HEK293 (cell line): ENCODE results near the gene KRTAP20-2.

Experiments
- CTCF ChIA-PET: fragments of 350-600 bp; formaldehyde crosslinking; extraction: SDS; loops from one replicate; lab custom pipeline; 2021; ENCODE audit warnings: antibody characterized with exemption; lab: Yijun Ruan, JAX
- POLR2A ChIA-PET: fragments of 300-600 bp; formaldehyde crosslinking; extraction: SDS; loops from one replicate; lab custom pipeline; 2020; ENCODE audit warnings: antibody characterized with exemption, inconsistent platforms; lab: Yijun Ruan, JAX
- H3K27ac ChIP-seq: fragments of 200-500 bp; sonication (Bioruptor generic); 2 replicates; pipeline ENCODE4 v1.5.1; 2014; ENCODE audit warnings: low read depth, low read length, control low read depth, inconsistent platforms; ENCODE audit errors: extremely low read depth
- H3K36me3 ChIP-seq, 2 experiments: fragments of 200-500 bp in 1 of 2; sonication (Bioruptor generic) in 1 of 2; 1 replicate in 1 of 2; 2 replicates in 1 of 2; pipeline ENCODE4 v1.5.1; 2014 to 2017; ENCODE audit warnings: inconsistent platforms in 2 of 2, low read length in 2 of 2; ENCODE audit not compliant: control insufficient read depth in 2 of 2, insufficient read depth in 1 of 2
- H3K4me1 ChIP-seq: fragments of 200-500 bp; sonication (Bioruptor generic); 2 replicates; pipeline ENCODE4 v1.5.1; 2014; ENCODE audit warnings: mild to moderate bottlenecking, low read length, inconsistent platforms; ENCODE audit not compliant: control insufficient read depth, insufficient read depth
- H3K4me3 ChIP-seq: 2 replicates; pipeline ENCODE4 v1.5.1; 2011; ENCODE audit warnings: low read depth, mild to moderate bottlenecking, control low read depth, low read length, moderate library complexity
- H3K9me3 ChIP-seq: fragments of 200-500 bp; sonication (Bioruptor generic); 2 replicates; pipeline ENCODE4 v1.5.1; 2014; ENCODE audit warnings: low read depth, low read length, inconsistent platforms; ENCODE audit not compliant: control insufficient read depth, insufficient read depth
- AEBP2 ChIP-seq: fragments of 450-650 bp; formaldehyde crosslinking; IDR thresholded peaks from 2 replicates; pipeline ENCODE4 v1.5.1; 2016; ENCODE audit warnings: missing biosample characterization, missing genetic modification characterization, borderline replicate concordance
- ATF2 ChIP-seq: fragments of 450-650 bp; formaldehyde crosslinking; IDR thresholded peaks from 2 replicates; pipeline ENCODE4 v1.5.1; 2016; ENCODE audit warnings: missing biosample characterization, missing genetic modification characterization, low read depth
- ELK4 ChIP-seq: IDR thresholded peaks from 2 replicates; pipeline ENCODE4 v1.6.1; 2011; ENCODE audit warnings: mild to moderate bottlenecking, low read depth, low read length, borderline replicate concordance
- HOXC10 ChIP-seq: sonication (generic); formaldehyde crosslinking; IDR thresholded peaks from 2 replicates; pipeline ENCODE4 v1.8.1; 2023; ENCODE audit warnings: mild to moderate bottlenecking, missing genetic modification reagents
- RBAK ChIP-seq: fragments of 450-650 bp; formaldehyde crosslinking; IDR thresholded peaks from 2 replicates; pipeline ENCODE4 v1.5.1; 2016; ENCODE audit warnings: missing biosample characterization, missing genetic modification characterization
- TSHZ1 ChIP-seq: fragments of 450-650 bp; formaldehyde crosslinking; IDR thresholded peaks from 2 replicates; pipeline ENCODE4 v1.5.1; 2016; ENCODE audit warnings: missing biosample characterization, missing genetic modification characterization, borderline replicate concordance
- ZBTB10 ChIP-seq: fragments of 450-650 bp; formaldehyde crosslinking; IDR thresholded peaks from 2 replicates; pipeline ENCODE4 v1.5.1; 2016; ENCODE audit warnings: missing biosample characterization, missing genetic modification characterization
- ZBTB21 ChIP-seq: fragments of 450-650 bp; formaldehyde crosslinking; IDR thresholded peaks from 2 replicates; pipeline ENCODE4 v1.5.1; 2017; ENCODE audit warnings: missing biosample characterization, missing genetic modification characterization
- ZEB2 ChIP-seq: fragments of 450-650 bp; formaldehyde crosslinking; IDR thresholded peaks from 2 replicates; pipeline ENCODE4 v1.5.1; 2016; ENCODE audit warnings: missing biosample characterization, missing genetic modification characterization
- ZFHX2 ChIP-seq: fragments of 450-650 bp; formaldehyde crosslinking; conservative IDR thresholded peaks from 2 replicates; pipeline ENCODE4 v1.5.1; 2016; ENCODE audit warnings: missing biosample characterization, missing genetic modification characterization
- ZNF184 ChIP-seq: fragments of 450-650 bp; IDR thresholded peaks from 2 replicates; pipeline ENCODE4 v1.5.1; 2018; ENCODE audit warnings: missing biosample characterization, mild to moderate bottlenecking, missing genetic modification characterization
- ZNF280D ChIP-seq: fragments of 450-650 bp; formaldehyde crosslinking; IDR thresholded peaks from 2 replicates; pipeline ENCODE4 v1.5.1; 2016; ENCODE audit warnings: missing biosample characterization, missing genetic modification characterization
- ZNF416 ChIP-seq: fragments of 450-650 bp; formaldehyde crosslinking; IDR thresholded peaks from 2 replicates; pipeline ENCODE4 v1.5.1; 2016; ENCODE audit warnings: missing biosample characterization, missing genetic modification characterization
- ZNF423 ChIP-seq: fragments of 450-650 bp; formaldehyde crosslinking; IDR thresholded peaks from 2 replicates; pipeline ENCODE4 v1.5.1; 2016; ENCODE audit warnings: missing biosample characterization, missing genetic modification characterization
- ZNF514 ChIP-seq: fragments of 450-650 bp; formaldehyde crosslinking; IDR thresholded peaks from 2 replicates; pipeline ENCODE4 v1.5.1; 2016; ENCODE audit warnings: missing biosample characterization, missing genetic modification characterization
- ZNF521 ChIP-seq: fragments of 450-650 bp; formaldehyde crosslinking; IDR thresholded peaks from 2 replicates; pipeline ENCODE4 v1.5.1; 2017; ENCODE audit warnings: missing biosample characterization, mild to moderate bottlenecking, missing genetic modification characterization
- ZNF544 ChIP-seq: fragments of 450-650 bp; formaldehyde crosslinking; IDR thresholded peaks from 2 replicates; pipeline ENCODE4 v1.5.0; 2017; ENCODE audit warnings: missing biosample characterization, missing genetic modification characterization

Gene KRTAP20-2

GRCh38 chr21:30612132-30612531, 22.9 kb upstream of the KRTAP20-2 start (continued):
- TF ChIP-seq ZNF280D (tag by site-specific recombination), result no peak
- no peak for TF ChIP-seq ZBTB10 (tag by site-specific recombination)
- TF ChIP-seq RBAK (tag by site-specific recombination), result no peak
- no peak for TF ChIP-seq ZNF423
- TF ChIP-seq ZNF521 (tag by site-specific recombination), result no peak
- no peak for TF ChIP-seq ZFHX2 (tag by site-specific recombination)
- no peak for TF ChIP-seq ATF2
- no peak for TF ChIP-seq ZNF514 (tag by site-specific recombination)

- TF ChIP-seq ZNF184 (tag by site-specific recombination), result no peak
- TF ChIP-seq ELK4, result no peak
- no peak for TF ChIP-seq ZEB2 (tag by site-specific recombination)
- no peak for TF ChIP-seq ZNF544 (tag by site-specific recombination)
- no peak for TF ChIP-seq AEBP2
- CTCF ChIA-PET, result interaction anchor here (0.7 kb wide), 1 partner anchor 193 kb away, joined by 3 read pairs; no protein-coding TSS in a partner anchor
Measured at GRCh38 chr21:30613836-30614235, 21.2 kb upstream of the KRTAP20-2 start, which contains the start of gene KRTAP6-1. TSS of gene KRTAP6-1 (minus strand) at chr21:30613930. CDS start at chr21:30613904, 26 bp downstream.

GRCh38 chr21:30615199-30615598, 19.8 kb upstream of the KRTAP20-2 start:
- no peak overlapping the region for H3K4me3 ChIP-seq
- no peaks in the 10 kb centered on the region for H3K36me3 ChIP-seq
- POLR2A ChIA-PET, result no interaction called here
- no peaks in the 10 kb centered on the region for H3K9me3 ChIP-seq
- H3K27ac ChIP-seq, result no peak overlapping the region
- no peaks in the 10 kb centered on the region for H3K4me1 ChIP-seq
- CTCF ChIA-PET, result interaction anchor here (0.5 kb wide), 1 partner anchor 11 kb away, joined by 4 read pairs; no protein-coding TSS in a partner anchor
- TF ChIP-seq ZNF514 (tag by site-specific recombination) (no peak), HOXC10 (CRISPR knock-in tag) (no peak), ATF2 (no peak), ZBTB21 (tag by site-specific recombination) (no peak), TSHZ1 (tag by site-specific recombination) (no peak), ZNF416 (no peak)

More at GRCh38 chr21:30613836-30614235, 21.2 kb upstream of the KRTAP20-2 start, which contains the start of gene KRTAP6-1:
- Histone ChIP-seq H3K4me3 (no peak within 1 kb of the TSS), H3K36me3 (no peaks in the 10 kb centered on the region), H3K4me1 (no peaks in the 10 kb centered on the region), H3K9me3 (no peaks in the 10 kb centered on the region), H3K27ac (no peak within 1 kb of the TSS)
- POLR2A ChIA-PET, result no interaction called here
